A673 (cell line): Measurements from ENCODE around the gene ABCA9. TPM values are rescaled to one million over a fixed set of nuclear protein-coding genes. Genes with fewer than 3 reads are reported as not detected.

Source experiments
- BruUV-seq: library from RNA; stranded (reverse); fragments of 400-500 nt; replicated peaks from 2 replicates; lab custom pipeline; 2021; lab: Mats Ljungman, UMichigan
- CTCF ChIA-PET: fragments of 300-600 bp; sonication (Branson Sonifier 250); formaldehyde crosslinking; loops from one replicate; lab custom pipeline; 2022; ENCODE audit warnings: antibody characterized with exemption; lab: Charles Lee
- POLR2A ChIA-PET: fragments of 300-600 bp; sonication (Branson Sonifier 250); formaldehyde crosslinking; loops from one replicate; lab custom pipeline; 2022; ENCODE audit warnings: antibody characterized with exemption; ENCODE audit not compliant: low non-redundant PET; lab: Charles Lee
- DNase-seq: peaks from one replicate; pipeline ENCODE4 v3.0.0-alpha.2; 2015; ENCODE audit warnings: low spot score
- H3K27ac ChIP-seq: fragments of 200-600 bp; sonication (generic); 2 replicates; pipeline ENCODE4 v1.5.1; 2016; ENCODE audit warnings: mixed run types, low read depth, mild to moderate bottlenecking, mixed read lengths, antibody characterized with exemption, low read length; ENCODE audit not compliant: poor library complexity, severe bottlenecking
- H3K27me3 ChIP-seq: fragments of 200-600 bp; sonication (generic); replicated peaks from 2 replicates; pipeline ENCODE4 v1.6.1; 2017; ENCODE audit warnings: mixed run types, low read depth, mild to moderate bottlenecking, mixed read lengths, antibody characterized with exemption, low read length; ENCODE audit not compliant: insufficient read depth, poor library complexity
- H3K36me3 ChIP-seq: fragments of 200-600 bp; sonication (generic); 2 replicates; pipeline ENCODE4 v1.6.1; 2016; ENCODE audit warnings: mixed run types, mild to moderate bottlenecking, mixed read lengths, antibody characterized with exemption, low read length; ENCODE audit not compliant: insufficient read depth, poor library complexity, severe bottlenecking
- H3K4me1 ChIP-seq: fragments of 200-600 bp; sonication (generic); 2 replicates; pipeline ENCODE4 v1.6.1; 2017; ENCODE audit warnings: mixed run types, mild to moderate bottlenecking, mixed read lengths, antibody characterized with exemption, low read length; ENCODE audit not compliant: insufficient read depth, poor library complexity, severe bottlenecking
- H3K4me3 ChIP-seq: fragments of 200-600 bp; sonication (generic); 2 replicates; pipeline ENCODE4 v1.5.1; 2016; ENCODE audit warnings: low read depth, mixed run types, mild to moderate bottlenecking, mixed read lengths, low read length; ENCODE audit not compliant: poor library complexity, severe bottlenecking
- H3K9me3 ChIP-seq: fragments of 200-600 bp; sonication (generic); 2 replicates; pipeline ENCODE4 v1.6.1; 2016; ENCODE audit warnings: mixed run types, low read depth, mild to moderate bottlenecking, mixed read lengths, antibody characterized with exemption, low read length; ENCODE audit not compliant: poor library complexity, severe bottlenecking
- CTCF ChIP-seq: fragments of 300-800, 200-600 bp; sonication (generic); conservative IDR thresholded peaks from 2 replicates; pipeline ENCODE4 v1.5.1; 2017; ENCODE audit warnings: low read depth, mild to moderate bottlenecking, antibody characterized with exemption, low read length, moderate library complexity, mixed read lengths
- EZH2 ChIP-seq: fragments of 200-600 bp; sonication (generic); IDR thresholded peaks from 2 replicates; pipeline ENCODE4 v1.6.1; 2017; ENCODE audit warnings: borderline replicate concordance, low read depth, mild to moderate bottlenecking, mixed read lengths, antibody characterized with exemption, low read length; ENCODE audit not compliant: poor library complexity, severe bottlenecking
- intact Hi-C: fragments of 100-400 bp; cut with micrococcal nuclease; formaldehyde crosslinking; loops from one replicate; pipeline ENCODE4 v1.10.0; 2022; ENCODE audit not compliant: unreplicated experiment
- total RNA-seq: library from RNA; stranded (reverse); gene quantifications from 2 replicates; pipeline ENCODE4 v1.2.3, GENCODE V29; 2021

ABCA9 gene
- total RNA-seq, 1 experiment from 2014 or later: 1.4 TPM

GRCh38 chr17:69056179-69056823 is 4.4 kb downstream of the ABCA9 start:
- ChIA-PET POLR2A (no interaction called here), CTCF (no interaction called here)
- no peak for TF ChIP-seq EZH2
- no peak for TF ChIP-seq CTCF
- peaks cover 6% of the 10 kb centered on the region for H3K9me3 ChIP-seq
- H3K4me1 ChIP-seq: peaks cover 16% of the 10 kb centered on the region
- H3K36me3 ChIP-seq: no peaks in the 10 kb centered on the region
- no peak overlapping the region for H3K4me3 ChIP-seq
- DNase-seq: no peak
- no TSS peak for BruUV-seq
- intact Hi-C loops: loop anchor here (5.0 kb wide), 1 partner anchor 279 kb away; no protein-coding TSS in a partner anchor
- H3K27ac ChIP-seq: no peak overlapping the region
- H3K27me3 ChIP-seq: no peaks in the 10 kb centered on the region

GRCh38 chr17:69055334-69055733 is 5.4 kb downstream of the ABCA9 start:
- Histone ChIP-seq H3K4me3 (no peak overlapping the region), H3K36me3 (no peaks in the 10 kb centered on the region), H3K27me3 (no peaks in the 10 kb centered on the region), H3K27ac (no peak overlapping the region), H3K9me3 (peaks cover 6% of the 10 kb centered on the region), H3K4me1 (peaks cover 6% of the 10 kb centered on the region)
- BruUV-seq: no TSS peak
- POLR2A ChIA-PET: no interaction called here
- TF ChIP-seq EZH2: no peak
- TF ChIP-seq CTCF: no peak
- intact Hi-C loops: loop anchor here (5.0 kb wide), 1 partner anchor 278 kb away; no protein-coding TSS in a partner anchor
- CTCF ChIA-PET: no interaction called here
- DNase-seq: no peak

GRCh38 chr17:69050999-69051775 is 9.5 kb downstream of the ABCA9 start:
- Histone ChIP-seq H3K4me3 (no peak overlapping the region), H3K9me3 (peaks cover 4% of the 10 kb centered on the region), H3K36me3 (no peaks in the 10 kb centered on the region), H3K27me3 (no peaks in the 10 kb centered on the region), H3K4me1 (no peaks in the 10 kb centered on the region), H3K27ac (no peak overlapping the region)
- intact Hi-C loops: no loop called here
- TF ChIP-seq CTCF: no peak
- no peak for TF ChIP-seq EZH2
- POLR2A ChIA-PET: no interaction called here
- CTCF ChIA-PET: no interaction called here
- no TSS peak for BruUV-seq
- DNase-seq: no peak
